HL-60 (cell line): ENCODE results near the gene MALAT1.

Experiments
- DNase-seq, 2 experiments: peaks; one replicate each; pipeline ENCODE4 v3.0.0-alpha.2; 2010 to 2020; ENCODE audit warnings: low read depth in 1 of 2, low spot score in 1 of 2
- H3K27ac ChIP-seq: fragments of 250-450 bp; sonication (Bioruptor Pico); replicated peaks from 2 replicates; pipeline ENCODE4 v1.5.1; 2020; ENCODE audit warnings: mild to moderate bottlenecking, moderate library complexity
- H3K27me3 ChIP-seq: fragments of 250-450 bp; sonication (Bioruptor Pico); 2 replicates; pipeline ENCODE4 v1.5.1; 2021; ENCODE audit warnings: mild to moderate bottlenecking, moderate library complexity; ENCODE audit not compliant: insufficient read depth, poor library complexity, severe bottlenecking
- H3K4me3 ChIP-seq: replicated peaks from 2 replicates; pipeline ENCODE4 v1.5.1; 2011; ENCODE audit warnings: mild to moderate bottlenecking, control low read depth, low read length; ENCODE audit not compliant: insufficient read depth
- GABPA ChIP-seq: IDR thresholded peaks from 2 replicates; pipeline ENCODE4 v1.6.1; 2012; ENCODE audit warnings: low read depth
- POLR2AphosphoS5 ChIP-seq: IDR thresholded peaks from 2 replicates; pipeline ENCODE4 v1.6.1; 2012; ENCODE audit warnings: low read depth
- SPI1 ChIP-seq: IDR thresholded peaks from 2 replicates; pipeline ENCODE4 v1.6.1; 2012; ENCODE audit warnings: low read depth, mild to moderate bottlenecking, borderline replicate concordance
- TF ChIP-seq, protein P1 (sequence below): IDR thresholded peaks from one replicate; pipeline ENCODE4 v1.5.1; 2011; ENCODE audit warnings: low read length, control low read depth, inconsistent platforms; ENCODE audit not compliant: insufficient read depth
- TF ChIP-seq, protein P2 (sequence below): IDR thresholded peaks from 2 replicates; pipeline ENCODE4 v1.6.1; 2012; ENCODE audit warnings: low read depth; ENCODE audit not compliant: insufficient replicate concordance

MALAT1 gene

DNA sequence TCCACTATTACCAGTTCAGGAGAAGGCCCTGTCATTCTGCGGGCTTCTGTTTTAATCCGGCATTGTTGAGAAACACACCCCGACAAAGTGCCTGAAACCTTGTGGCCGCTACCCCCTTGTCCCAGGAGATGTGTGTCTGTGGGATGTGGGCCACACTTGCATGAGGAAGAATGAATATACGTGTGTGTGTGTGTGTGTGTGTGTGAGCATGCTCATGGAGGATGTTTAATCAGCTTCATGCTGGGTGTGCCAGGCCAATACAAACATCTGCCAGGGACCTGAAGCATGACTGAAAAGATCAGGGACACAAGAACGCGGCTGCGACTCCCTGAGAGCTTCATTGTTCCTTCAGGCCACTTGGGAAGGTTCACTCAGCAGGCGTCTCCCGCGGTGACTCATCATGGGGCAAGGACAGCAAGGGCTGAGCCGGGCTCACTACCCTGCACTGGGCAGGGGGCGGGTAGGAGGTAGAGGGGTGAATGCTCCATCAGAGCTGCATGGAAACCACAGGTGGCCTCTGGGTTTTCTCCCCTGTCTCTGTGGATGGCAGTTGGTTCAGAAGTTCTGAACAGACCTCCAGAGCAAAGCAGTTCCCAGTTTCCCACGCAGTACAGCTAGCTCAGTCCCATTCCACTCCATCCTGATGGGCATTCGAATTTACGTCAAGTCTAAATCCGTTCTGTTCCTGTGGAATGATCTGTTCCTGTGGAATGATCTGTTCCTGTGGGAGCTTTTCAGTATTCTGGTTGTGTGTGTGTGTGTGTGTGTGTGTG is 7.0 kb upstream of the MALAT1 start:
- Histone ChIP-seq H3K27ac (peak overlapping the region; percentile 79), H3K4me3 (no peak overlapping the region), H3K27me3 (no peaks in the 10 kb centered on the region)
- peak; percentile 67 to 69 for DNase-seq
- no peak for TF ChIP-seq GABPA
- TF ChIP-seq, protein P1, sequence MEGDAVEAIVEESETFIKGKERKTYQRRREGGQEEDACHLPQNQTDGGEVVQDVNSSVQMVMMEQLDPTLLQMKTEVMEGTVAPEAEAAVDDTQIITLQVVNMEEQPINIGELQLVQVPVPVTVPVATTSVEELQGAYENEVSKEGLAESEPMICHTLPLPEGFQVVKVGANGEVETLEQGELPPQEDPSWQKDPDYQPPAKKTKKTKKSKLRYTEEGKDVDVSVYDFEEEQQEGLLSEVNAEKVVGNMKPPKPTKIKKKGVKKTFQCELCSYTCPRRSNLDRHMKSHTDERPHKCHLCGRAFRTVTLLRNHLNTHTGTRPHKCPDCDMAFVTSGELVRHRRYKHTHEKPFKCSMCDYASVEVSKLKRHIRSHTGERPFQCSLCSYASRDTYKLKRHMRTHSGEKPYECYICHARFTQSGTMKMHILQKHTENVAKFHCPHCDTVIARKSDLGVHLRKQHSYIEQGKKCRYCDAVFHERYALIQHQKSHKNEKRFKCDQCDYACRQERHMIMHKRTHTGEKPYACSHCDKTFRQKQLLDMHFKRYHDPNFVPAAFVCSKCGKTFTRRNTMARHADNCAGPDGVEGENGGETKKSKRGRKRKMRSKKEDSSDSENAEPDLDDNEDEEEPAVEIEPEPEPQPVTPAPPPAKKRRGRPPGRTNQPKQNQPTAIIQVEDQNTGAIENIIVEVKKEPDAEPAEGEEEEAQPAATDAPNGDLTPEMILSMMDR, result no peak
- TF ChIP-seq SPI1, result no peak
- peak; percentile 36; the same call in 1 of the 2 replicates for TF ChIP-seq POLR2AphosphoS5

DNA sequence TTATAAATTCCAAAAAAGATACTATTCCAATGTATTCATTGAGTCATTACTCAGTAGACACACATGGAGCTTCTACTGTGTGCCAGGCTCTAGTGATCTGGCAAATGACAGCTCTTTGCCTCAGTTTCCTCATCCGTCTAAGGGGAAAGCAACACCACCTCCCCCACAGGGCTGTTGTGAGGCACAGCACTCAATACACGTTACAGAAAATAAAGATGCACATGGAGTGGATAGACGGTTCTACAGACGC is 6.5 kb upstream of the MALAT1 start:
- no peak overlapping the region for H3K4me3 ChIP-seq

DNA sequence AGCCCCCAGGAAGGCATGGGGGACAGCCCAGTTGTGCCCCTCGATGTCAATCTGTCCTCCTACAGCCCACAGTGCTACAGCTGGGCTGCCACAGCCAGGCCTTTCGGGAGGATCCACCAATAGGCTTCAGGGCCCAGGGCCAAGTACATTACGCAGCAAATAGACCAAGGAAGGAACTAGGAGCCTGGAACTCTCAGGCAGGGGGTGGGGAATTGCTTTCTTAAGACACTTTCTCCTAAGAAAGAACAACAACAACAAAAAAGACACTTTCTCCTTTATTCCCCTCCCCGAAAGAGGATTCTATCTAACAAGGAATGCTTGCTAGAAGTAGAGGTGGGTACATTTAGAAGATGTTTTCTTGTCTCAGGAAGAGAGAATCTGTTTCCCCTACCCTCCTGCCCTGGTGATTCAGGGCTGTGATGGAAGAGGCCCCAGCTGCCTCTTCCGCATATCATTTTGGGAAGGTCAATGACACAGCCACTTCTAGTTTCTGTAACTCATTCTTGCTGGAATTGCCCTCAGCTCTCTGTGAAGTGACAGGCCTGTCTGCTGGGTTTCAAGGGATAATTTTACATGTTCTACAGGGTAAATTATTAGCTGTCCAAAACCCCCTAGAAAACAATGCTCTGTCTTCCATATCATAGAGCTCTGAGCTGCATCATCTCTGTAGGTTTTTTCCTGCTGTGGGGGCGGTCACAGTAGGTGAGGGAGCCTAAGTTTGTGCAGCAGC is 6.0 kb upstream of the MALAT1 start:
- Histone ChIP-seq H3K27me3 (no peaks in the 10 kb centered on the region), H3K27ac (peak overlapping the region; percentile 79), H3K4me3 (no peak overlapping the region)
- TF ChIP-seq, protein P1, result no peak
- TF ChIP-seq SPI1, result peak; percentile 26; the same call in 1 of the 2 replicates
- DNase-seq, result peak; percentile 55 to 80

More for the DNA sequence above, 6.5 kb upstream of the MALAT1 start:
- DNase-seq, result no peak
- no peaks in the 10 kb centered on the region for H3K27me3 ChIP-seq
- TF ChIP-seq, protein P2, sequence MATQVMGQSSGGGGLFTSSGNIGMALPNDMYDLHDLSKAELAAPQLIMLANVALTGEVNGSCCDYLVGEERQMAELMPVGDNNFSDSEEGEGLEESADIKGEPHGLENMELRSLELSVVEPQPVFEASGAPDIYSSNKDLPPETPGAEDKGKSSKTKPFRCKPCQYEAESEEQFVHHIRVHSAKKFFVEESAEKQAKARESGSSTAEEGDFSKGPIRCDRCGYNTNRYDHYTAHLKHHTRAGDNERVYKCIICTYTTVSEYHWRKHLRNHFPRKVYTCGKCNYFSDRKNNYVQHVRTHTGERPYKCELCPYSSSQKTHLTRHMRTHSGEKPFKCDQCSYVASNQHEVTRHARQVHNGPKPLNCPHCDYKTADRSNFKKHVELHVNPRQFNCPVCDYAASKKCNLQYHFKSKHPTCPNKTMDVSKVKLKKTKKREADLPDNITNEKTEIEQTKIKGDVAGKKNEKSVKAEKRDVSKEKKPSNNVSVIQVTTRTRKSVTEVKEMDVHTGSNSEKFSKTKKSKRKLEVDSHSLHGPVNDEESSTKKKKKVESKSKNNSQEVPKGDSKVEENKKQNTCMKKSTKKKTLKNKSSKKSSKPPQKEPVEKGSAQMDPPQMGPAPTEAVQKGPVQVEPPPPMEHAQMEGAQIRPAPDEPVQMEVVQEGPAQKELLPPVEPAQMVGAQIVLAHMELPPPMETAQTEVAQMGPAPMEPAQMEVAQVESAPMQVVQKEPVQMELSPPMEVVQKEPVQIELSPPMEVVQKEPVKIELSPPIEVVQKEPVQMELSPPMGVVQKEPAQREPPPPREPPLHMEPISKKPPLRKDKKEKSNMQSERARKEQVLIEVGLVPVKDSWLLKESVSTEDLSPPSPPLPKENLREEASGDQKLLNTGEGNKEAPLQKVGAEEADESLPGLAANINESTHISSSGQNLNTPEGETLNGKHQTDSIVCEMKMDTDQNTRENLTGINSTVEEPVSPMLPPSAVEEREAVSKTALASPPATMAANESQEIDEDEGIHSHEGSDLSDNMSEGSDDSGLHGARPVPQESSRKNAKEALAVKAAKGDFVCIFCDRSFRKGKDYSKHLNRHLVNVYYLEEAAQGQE, result no peak
- TF ChIP-seq, protein P1, result no peak
- TF ChIP-seq SPI1 (no peak), GABPA (no peak), POLR2AphosphoS5 (no peak)
- H3K27ac ChIP-seq, result peak overlapping the region; percentile 79

DNA sequence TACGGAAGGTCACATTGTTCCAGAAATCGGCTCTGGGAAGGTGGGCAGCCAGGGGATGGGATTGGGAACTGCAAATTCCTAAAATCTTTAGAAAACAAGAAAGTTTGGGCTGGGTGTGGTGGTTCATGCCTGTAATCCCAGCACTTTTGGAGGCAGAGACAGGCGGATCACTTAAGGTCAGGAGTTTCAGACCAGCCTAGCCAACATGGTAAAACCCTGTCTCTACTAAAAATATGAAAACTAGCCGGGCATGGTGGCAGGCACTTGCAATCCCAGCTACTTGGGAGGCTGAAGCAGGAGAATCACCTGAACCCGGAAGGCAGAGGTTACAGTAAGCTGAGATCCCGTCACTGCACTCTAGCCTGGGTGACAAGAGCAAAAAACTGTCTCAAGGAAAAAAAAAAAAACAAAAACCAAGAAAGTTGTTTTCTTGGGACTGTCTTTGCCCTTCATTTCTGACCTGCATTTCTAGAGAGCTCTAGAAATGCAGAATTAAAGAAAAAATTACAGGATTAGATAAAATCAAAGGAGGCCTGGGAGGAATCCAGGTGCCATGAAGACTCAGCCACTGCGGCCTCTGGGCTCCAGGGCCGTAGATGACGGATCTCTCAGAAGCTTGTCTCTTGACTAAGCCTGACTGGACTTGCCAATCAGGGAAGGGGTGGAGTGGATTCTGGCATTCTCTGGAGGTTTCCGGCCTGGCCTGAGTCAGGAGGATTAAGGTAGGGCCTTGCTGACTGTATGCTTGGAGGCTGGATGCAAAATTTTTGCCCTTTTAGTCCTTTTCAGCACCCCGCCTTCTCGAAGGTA is 5.3 kb upstream of the MALAT1 start:
- DNase-seq, result no peak
- H3K27me3 ChIP-seq, result no peaks in the 10 kb centered on the region
- TF ChIP-seq POLR2AphosphoS5, result no peak
- no peak for TF ChIP-seq SPI1
- no peak for TF ChIP-seq GABPA
- TF ChIP-seq, protein P1, result no peak
- TF ChIP-seq, protein P2, result no peak
- H3K4me3 ChIP-seq, result no peak overlapping the region
- H3K27ac ChIP-seq, result peak overlapping the region; percentile 79
